ENCODE measurements around the gene OSBPL9. TPM values are rescaled to one million over a fixed set of nuclear protein-coding genes. Genes with fewer than 3 reads are reported as not detected.
"Not testable (repeated sequence)": the region's sequence is repeated elsewhere in the genome, so short reads cannot be mapped to it uniquely, and the experiment has no call there.

The OSBPL9 gene
- total RNA-seq, 1 experiment from 2014 or later, result 109 TPM

- no peak for DNase-seq (ENCODE audit: low spot score)
Observed at GRCh38 chr1:51635615-51636014, 18.7 kb downstream of the OSBPL9 start.

- DNase-seq (ENCODE audit: low spot score), result no peak
Observed at GRCh38 chr1:51636191-51636590, 19.3 kb downstream of the OSBPL9 start.

- peak; percentile 86 for DNase-seq (ENCODE audit: low spot score)
Observed at GRCh38 chr1:51636764-51637522, 20.1 kb downstream of the OSBPL9 start.

GRCh38 chr1:51638350-51638749 lies 21.5 kb downstream of the OSBPL9 start:
- no peak for DNase-seq (ENCODE audit: low spot score)

- no peak for DNase-seq (ENCODE audit: low spot score)
Observed at GRCh38 chr1:51639694-51640093, 22.8 kb downstream of the OSBPL9 start.

- no peak for DNase-seq (ENCODE audit: low spot score)
Observed at GRCh38 chr1:51641096-51641495, 24.2 kb downstream of the OSBPL9 start.

GRCh38 chr1:51642739-51643142 lies 25.8 kb downstream of the OSBPL9 start:
- DNase-seq (ENCODE audit: low spot score), result peak; percentile 28

GRCh38 chr1:51643362-51643761 lies 26.5 kb downstream of the OSBPL9 start:
- DNase-seq (ENCODE audit: low spot score), result no peak

- DNase-seq (ENCODE audit: low spot score), result no peak
Observed at GRCh38 chr1:51644020-51644419, 27.1 kb downstream of the OSBPL9 start.

GRCh38 chr1:51644533-51645197 lies 27.8 kb downstream of the OSBPL9 start:
- peak; percentile 91 for DNase-seq (ENCODE audit: low spot score)

- not testable (repeated sequence) for DNase-seq (ENCODE audit: low spot score)
Observed at GRCh38 chr1:51646592-51646991, 29.7 kb downstream of the OSBPL9 start.

GRCh38 chr1:51648180-51649109 lies 31.6 kb downstream of the OSBPL9 start:
- peak; percentile 63 for DNase-seq (ENCODE audit: low spot score)

- DNase-seq (ENCODE audit: low spot score), result no peak
Observed at GRCh38 chr1:51649593-51650091, 32.8 kb downstream of the OSBPL9 start.

- no peak for DNase-seq (ENCODE audit: low spot score)
Observed at GRCh38 chr1:51650198-51650597, 33.3 kb downstream of the OSBPL9 start.

- no peak for DNase-seq (ENCODE audit: low spot score)
Observed at GRCh38 chr1:51651552-51651942, 34.7 kb downstream of the OSBPL9 start.

GRCh38 chr1:51652599-51652998 lies 35.7 kb downstream of the OSBPL9 start:
- no peak for DNase-seq (ENCODE audit: low spot score)

GRCh38 chr1:51653127-51653526 lies 36.2 kb downstream of the OSBPL9 start:
- no peak for DNase-seq (ENCODE audit: low spot score)

- DNase-seq (ENCODE audit: low spot score), result no peak
Observed at GRCh38 chr1:51654000-51654399, 37.1 kb downstream of the OSBPL9 start.

GRCh38 chr1:51656374-51656773 lies 39.5 kb downstream of the OSBPL9 start:
- DNase-seq (ENCODE audit: low spot score), result no peak

- no peak for DNase-seq (ENCODE audit: low spot score)
Observed at GRCh38 chr1:51660580-51660979, 43.7 kb downstream of the OSBPL9 start.

GRCh38 chr1:51661081-51661518 lies 44.2 kb downstream of the OSBPL9 start:
- DNase-seq (ENCODE audit: low spot score), result peak; percentile 88

GRCh38 chr1:51663105-51663504 lies 46.2 kb downstream of the OSBPL9 start:
- no peak for DNase-seq (ENCODE audit: low spot score)
